Esophagus (tissue), 2 donors: ENCODE data around the gene IBTK. TPM values are rescaled to one million over a fixed set of nuclear protein-coding genes. Genes with fewer than 3 reads are reported as not detected.
"Not testable (repeated sequence)": the region's sequence is repeated elsewhere in the genome, so short reads cannot be mapped to it uniquely, and the experiment has no call there.

Experiments used
- H3K27ac ChIP-seq, 2 donors: one replicate each; pipeline ENCODE4 v1.5.1; 2013; ENCODE audit warnings: low read depth in 2 of 2, mild to moderate bottlenecking in 2 of 2, inconsistent platforms in 1 of 2, low read length in 1 of 2, moderate library complexity in 1 of 2
- H3K27me3 ChIP-seq, 2 donors: one replicate each; pipeline ENCODE4 v1.6.1; 2013; ENCODE audit warnings: low read length in 2 of 2, control low read depth in 1 of 2, mild to moderate bottlenecking in 1 of 2; ENCODE audit not compliant: insufficient read depth in 2 of 2, control insufficient read depth in 1 of 2
- H3K36me3 ChIP-seq, 2 donors: one replicate each; pipeline ENCODE4 v1.6.1; 2013; ENCODE audit warnings: low read length in 1 of 2; ENCODE audit not compliant: control insufficient read depth in 2 of 2, insufficient read depth in 2 of 2
- H3K4me1 ChIP-seq, 2 donors: one replicate each; pipeline ENCODE4 v1.6.1; 2013; ENCODE audit warnings: low read length in 1 of 2; ENCODE audit not compliant: control insufficient read depth in 2 of 2, insufficient read depth in 2 of 2
- H3K4me3 ChIP-seq, 2 donors: one replicate each; pipeline ENCODE4 v1.5.1; 2013; ENCODE audit warnings: low read length in 2 of 2, mild to moderate bottlenecking in 2 of 2, low read depth in 1 of 2, moderate library complexity in 1 of 2
- H3K9me3 ChIP-seq, 2 donors: one replicate each; pipeline ENCODE4 v1.6.1; 2013; ENCODE audit warnings: mild to moderate bottlenecking in 2 of 2, low read depth in 1 of 2, low read length in 1 of 2, moderate library complexity in 1 of 2; ENCODE audit not compliant: control insufficient read depth in 2 of 2, insufficient read depth in 1 of 2
- WGBS, 2 donors: extraction: QIAGEN DNeasy Blood & Tissue Kit; methylation state at CpG; one replicate each; pipeline ENCODE4 v1.1.7; 2013; 5-methylcytosine and 5-hydroxymethylcytosine counted together
- polyA plus RNA-seq, 2 donors: library from polyadenylated mRNA; stranded (reverse); fragments of 200-250 nt; gene quantifications; one replicate each; pipeline ENCODE4 v1.2.3, GENCODE V29; 2013
- donor health status: healthy with polysubstance abuse.
- donor health status: Bipolar disorder and iron deficiency.

Gene IBTK
- polyA plus RNA-seq, 2 donors = 13.6 to 18.0 TPM

DNA sequence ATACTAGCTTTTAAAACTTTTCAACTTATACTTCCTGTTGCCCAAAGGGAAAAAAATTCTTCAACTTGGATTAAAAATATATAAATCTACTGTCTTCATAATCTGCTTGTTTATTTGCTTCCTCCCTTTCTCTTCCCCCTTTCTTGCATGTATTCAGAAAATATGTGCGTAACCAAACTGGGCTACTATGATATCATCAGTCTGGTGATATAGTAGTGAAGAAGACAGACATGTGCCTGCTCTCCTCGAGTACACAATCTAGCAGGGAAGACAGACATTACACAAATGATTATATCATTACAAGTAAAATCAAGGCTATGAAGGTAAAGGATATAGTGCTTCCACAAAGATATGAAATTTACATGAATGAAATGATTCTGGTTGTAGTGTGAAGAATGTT is 31.0 kb downstream of the IBTK start:
- no peak overlapping the region for H3K27ac ChIP-seq
- no peak overlapping the region for H3K4me3 ChIP-seq
- H3K9me3 ChIP-seq = no peaks in the 10 kb centered on the region
- H3K36me3 ChIP-seq = peaks cover 3 to 6% of the 10 kb centered on the region in 2 donors
- H3K27me3 ChIP-seq = no peaks in the 10 kb centered on the region
- 75 to 78% methylated on average over 2 of the region's 2 CpGs for WGBS, 2 donors
- H3K4me1 ChIP-seq = no peaks in the 10 kb centered on the region

- Histone ChIP-seq H3K27me3 (no peaks in the 10 kb centered on the region), H3K4me1 (no peaks in the 10 kb centered on the region), H3K9me3 (no peaks in the 10 kb centered on the region), H3K4me3 (no peak overlapping the region), H3K27ac (no peak overlapping the region), H3K36me3 (peaks cover 2 to 3% of the 10 kb centered on the region in 2 donors)
- WGBS, 2 donors = 95 to 96% methylated on average over 2 of the region's 2 CpGs
Measured at GRCh38 chr6:82211326-82211725, 36.2 kb downstream of the IBTK start.

DNA sequence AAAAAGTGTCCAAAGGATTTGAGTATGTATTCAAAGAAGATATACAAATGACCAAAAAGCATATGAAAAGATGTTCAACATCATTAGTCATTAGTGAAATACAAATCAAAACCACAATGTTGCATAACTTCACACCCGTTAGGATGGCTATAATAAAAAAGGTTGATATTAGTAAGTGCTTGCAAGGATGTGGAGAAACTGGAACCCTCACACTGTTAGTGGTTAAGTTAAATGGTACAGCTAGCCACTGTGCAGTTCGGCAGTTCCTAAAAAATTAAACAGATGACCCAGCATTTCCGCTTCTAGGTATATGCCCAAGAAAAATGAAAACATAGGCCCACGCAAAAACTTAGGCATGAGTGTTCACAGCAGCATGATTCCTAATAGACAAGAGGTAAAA is 38.6 kb downstream of the IBTK start:
- H3K27me3 ChIP-seq = no peaks in the 10 kb centered on the region
- no peak overlapping the region for H3K4me3 ChIP-seq
- no peak overlapping the region for H3K27ac ChIP-seq
- WGBS, 2 donors = 85 to 89% methylated on average over 4 of the region's 4 CpGs
- H3K36me3 ChIP-seq = no peaks in the 10 kb centered on the region
- H3K9me3 ChIP-seq = no peaks in the 10 kb centered on the region
- H3K4me1 ChIP-seq = no peaks in the 10 kb centered on the region

GRCh38 chr6:82205930-82206392 is 41.6 kb downstream of the IBTK start:
- WGBS, 2 donors = 47 to 62% methylated on average over 1 of the region's 1 CpG
- Histone ChIP-seq H3K27me3 (no peaks in the 10 kb centered on the region), H3K4me3 (no peak overlapping the region), H3K9me3 (no peaks in the 10 kb centered on the region), H3K36me3 (no peaks in the 10 kb centered on the region), H3K27ac (no peak overlapping the region), H3K4me1 (no peaks in the 10 kb centered on the region)

- no peaks in the 10 kb centered on the region for H3K4me1 ChIP-seq
- H3K36me3 ChIP-seq = peaks cover 0 to 4% of the 10 kb centered on the region in 2 donors
- H3K4me3 ChIP-seq = no peak overlapping the region
- no peaks in the 10 kb centered on the region for H3K27me3 ChIP-seq
- H3K9me3 ChIP-seq = no peaks in the 10 kb centered on the region
- no peak overlapping the region for H3K27ac ChIP-seq
Measured at GRCh38 chr6:82204020-82204419, 43.5 kb downstream of the IBTK start.

- no peak overlapping the region for H3K27ac ChIP-seq
- 87 to 91% methylated on average over 4 of the region's 4 CpGs for WGBS, 2 donors
- H3K4me3 ChIP-seq = no peak overlapping the region
- no peaks in the 10 kb centered on the region for H3K27me3 ChIP-seq
- H3K4me1 ChIP-seq = no peaks in the 10 kb centered on the region
- no peaks in the 10 kb centered on the region for H3K9me3 ChIP-seq
- H3K36me3 ChIP-seq = peaks cover 0 to 7% of the 10 kb centered on the region in 2 donors
Measured at GRCh38 chr6:82197784-82198183, 49.8 kb downstream of the IBTK start.

- not testable (repeated sequence) for H3K27ac ChIP-seq, H3K4me3 ChIP-seq, H3K27me3 ChIP-seq, H3K36me3 ChIP-seq, H3K4me1 ChIP-seq, H3K9me3 ChIP-seq
- 97% methylated on average over 5 of the region's 5 CpGs for whole genome bisulfite sequencing, 2 donors
Measured at GRCh38 chr6:82197245-82197644, 50.3 kb downstream of the IBTK start.

DNA sequence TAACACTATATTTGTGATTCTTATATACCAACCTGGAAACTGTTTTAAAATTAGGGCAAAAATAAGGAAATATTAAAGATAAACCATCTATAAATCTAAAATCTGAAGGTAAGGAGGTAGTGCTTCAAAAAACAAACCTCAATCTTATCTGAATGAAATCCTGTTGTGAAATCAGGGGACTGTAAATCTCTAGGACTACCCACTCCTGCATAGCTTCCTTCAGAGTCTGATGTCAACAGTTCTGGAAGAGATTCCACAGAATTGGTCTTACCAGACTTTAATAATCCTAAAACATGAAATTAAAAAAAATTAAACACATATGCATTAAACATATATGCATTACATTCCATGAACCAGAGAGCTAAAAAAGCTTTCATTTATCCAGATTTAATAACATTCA is 51.4 kb downstream of the IBTK start:
- no peaks in the 10 kb centered on the region for H3K9me3 ChIP-seq
- H3K36me3 ChIP-seq = peaks cover 0 to 7% of the 10 kb centered on the region in 2 donors
- no peaks in the 10 kb centered on the region for H3K27me3 ChIP-seq
- no peaks in the 10 kb centered on the region for H3K4me1 ChIP-seq
- no peak overlapping the region for H3K4me3 ChIP-seq
- no peak overlapping the region for H3K27ac ChIP-seq

GRCh38 chr6:82195619-82196018 is 51.9 kb downstream of the IBTK start:
- H3K27ac ChIP-seq = no peak overlapping the region
- H3K4me1 ChIP-seq = no peaks in the 10 kb centered on the region
- H3K36me3 ChIP-seq = peaks cover 0 to 7% of the 10 kb centered on the region in 2 donors
- no peak overlapping the region for H3K4me3 ChIP-seq
- no peaks in the 10 kb centered on the region for H3K27me3 ChIP-seq
- 93 to 97% methylated on average over 4 of the region's 4 CpGs for WGBS, 2 donors
- no peaks in the 10 kb centered on the region for H3K9me3 ChIP-seq

- Histone ChIP-seq H3K27ac (no peak overlapping the region), H3K4me1 (no peaks in the 10 kb centered on the region), H3K27me3 (no peaks in the 10 kb centered on the region), H3K36me3 (peaks cover 0 to 2% of the 10 kb centered on the region in 2 donors), H3K4me3 (no peak overlapping the region), H3K9me3 (no peaks in the 10 kb centered on the region)
- WGBS, 2 donors = 89 to 94% methylated on average over 3 of the region's 3 CpGs
Measured at GRCh38 chr6:82185948-82186535, 61.5 kb downstream of the IBTK start.
